Osteoblast (primary cell): Measurements from ENCODE around the gene TRIM25. TPM values are rescaled to one million over a fixed set of nuclear protein-coding genes. Genes with fewer than 3 reads are reported as not detected.
A peak's percentile ranks its signal among the peaks of the same experiment; 100 is the strongest.

ENCODE experiments used
- DNase-seq: peaks from one replicate; pipeline ENCODE4 v3.0.0; 2011; ENCODE audit warnings: low spot score, mixed read lengths; ENCODE audit not compliant: insufficient read length; ENCODE audit errors: missing footprints
- H2AFZ ChIP-seq: 2 replicates; pipeline ENCODE4 v1.6.0; 2011; ENCODE audit warnings: mild to moderate bottlenecking, low read length
- H3K27ac ChIP-seq: 2 replicates; pipeline ENCODE4 v1.5.1; 2011; ENCODE audit warnings: mild to moderate bottlenecking, low read depth, low read length, moderate library complexity
- H3K27me3 ChIP-seq: 2 replicates; pipeline ENCODE4 v1.6.0; 2012; ENCODE audit warnings: mild to moderate bottlenecking, control low read depth, inconsistent platforms, low read length, moderate library complexity; ENCODE audit not compliant: insufficient read depth
- H3K36me3 ChIP-seq: 2 replicates; pipeline ENCODE4 v1.5.1; 2011; ENCODE audit warnings: mild to moderate bottlenecking, low read length, control low read depth, moderate library complexity; ENCODE audit not compliant: insufficient read depth
- H3K4me1 ChIP-seq: 2 replicates; pipeline ENCODE4 v1.5.1; 2011; ENCODE audit warnings: mild to moderate bottlenecking, low read length, control low read depth, moderate library complexity; ENCODE audit not compliant: insufficient read depth
- H3K4me2 ChIP-seq: 2 replicates; pipeline ENCODE4 v1.6.0; 2011; ENCODE audit warnings: mild to moderate bottlenecking, low read length; ENCODE audit not compliant: insufficient read depth
- H3K4me3 ChIP-seq: fragments of 200-600 bp; sonication (generic); 3 replicates; pipeline ENCODE4 v1.5.1; 2012; ENCODE audit warnings: mild to moderate bottlenecking, low read length, inconsistent platforms; ENCODE audit not compliant: insufficient read depth
- H3K79me2 ChIP-seq: 2 replicates; pipeline ENCODE4 v1.6.0; 2012; ENCODE audit warnings: mild to moderate bottlenecking, low read length, control low read depth, inconsistent platforms; ENCODE audit not compliant: insufficient read depth
- H3K9me3 ChIP-seq: 2 replicates; pipeline ENCODE4 v1.5.1; 2011; ENCODE audit warnings: low read depth, low read length, control low read depth
- H4K20me1 ChIP-seq: 2 replicates; pipeline ENCODE4 v1.6.0; 2012; ENCODE audit warnings: mild to moderate bottlenecking, low read length, control low read depth; ENCODE audit not compliant: insufficient read depth
- CTCF ChIP-seq: IDR thresholded peaks from 2 replicates; pipeline ENCODE4 v1.5.1; 2011; ENCODE audit warnings: mild to moderate bottlenecking, low read depth, low read length, moderate library complexity; ENCODE audit errors: extremely low read depth
- total RNA-seq: library from RNA; depleted of rRNA; stranded (reverse); fragments of >200 nt; gene quantifications from 2 replicates; pipeline ENCODE4 v1.2.3, GENCODE V29; 2012

The TRIM25 gene
- total RNA-seq, 1 donor = 49.9 TPM

DNA sequence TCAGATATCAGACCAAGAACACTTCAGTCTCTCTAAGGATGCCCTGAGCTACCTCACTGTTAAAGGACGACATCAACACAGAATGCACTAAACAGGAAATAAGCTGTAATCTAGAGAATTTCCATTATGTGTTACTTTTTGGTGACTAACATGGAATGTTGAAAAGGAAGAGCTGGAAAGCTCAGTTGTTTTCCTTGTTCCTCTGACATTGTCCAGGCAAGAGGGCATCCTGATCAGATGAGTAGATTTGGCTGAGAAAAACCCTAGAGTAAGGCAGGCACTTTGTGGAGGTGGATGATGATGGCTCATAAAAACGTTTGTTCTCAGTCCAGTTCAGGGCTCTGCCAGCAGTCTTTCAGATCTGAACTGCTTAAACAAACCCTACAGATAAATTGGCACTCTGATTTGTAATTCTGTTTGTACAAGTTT lies 45.9 kb downstream of the TRIM25 start:
- TF ChIP-seq CTCF = no peak
- no peaks in the 10 kb centered on the region for H3K36me3 ChIP-seq
- H3K79me2 ChIP-seq = no peaks in the 10 kb centered on the region
- no peaks in the 10 kb centered on the region for H4K20me1 ChIP-seq
- H2AFZ ChIP-seq = no peak overlapping the region
- H3K4me3 ChIP-seq = no peak overlapping the region
- peak; percentile 71 for DNase-seq
- H3K9me3 ChIP-seq = no peaks in the 10 kb centered on the region
- H3K27me3 ChIP-seq = no peaks in the 10 kb centered on the region
- peaks cover 8% of the 10 kb centered on the region for H3K4me1 ChIP-seq
- H3K4me2 ChIP-seq = peak overlapping the region; percentile 6
- H3K27ac ChIP-seq = peak overlapping the region; percentile 63

DNA sequence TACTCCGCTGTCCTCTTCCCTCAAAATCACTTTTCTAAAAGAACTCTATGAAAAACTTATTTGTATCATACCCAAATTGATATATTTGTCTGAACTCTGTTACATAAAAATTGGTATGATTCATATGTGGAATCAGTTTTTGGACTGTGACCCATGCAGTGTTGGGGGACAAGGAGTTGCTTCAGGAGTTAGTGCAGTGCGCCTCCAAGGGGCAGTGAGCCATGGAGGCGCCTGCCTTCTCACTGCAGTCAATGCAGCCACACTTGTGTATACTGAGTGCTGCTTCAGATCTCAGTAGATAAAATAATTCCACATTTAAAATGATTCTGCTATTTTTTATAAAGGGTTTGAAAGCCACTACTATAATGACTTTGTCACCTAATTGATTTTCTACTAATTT lies 47.4 kb downstream of the TRIM25 start:
- TF ChIP-seq CTCF = no peak
- no peak overlapping the region for H3K4me2 ChIP-seq
- H3K36me3 ChIP-seq = peaks cover 8% of the 10 kb centered on the region
- no peaks in the 10 kb centered on the region for H3K9me3 ChIP-seq
- H3K79me2 ChIP-seq = no peaks in the 10 kb centered on the region
- no peak overlapping the region for H3K4me3 ChIP-seq
- peaks cover 8% of the 10 kb centered on the region for H3K4me1 ChIP-seq
- H2AFZ ChIP-seq = no peak overlapping the region
- no peaks in the 10 kb centered on the region for H3K27me3 ChIP-seq
- H3K27ac ChIP-seq = no peak overlapping the region
- H4K20me1 ChIP-seq = no peaks in the 10 kb centered on the region
- no peak for DNase-seq

GRCh38 chr17:56866076-56866475 lies 47.8 kb downstream of the TRIM25 start:
- no peak overlapping the region for H3K4me3 ChIP-seq
- no peak overlapping the region for H3K27ac ChIP-seq
- H2AFZ ChIP-seq = no peak overlapping the region
- no peak overlapping the region for H3K4me2 ChIP-seq
- TF ChIP-seq CTCF = no peak
- H3K27me3 ChIP-seq = no peaks in the 10 kb centered on the region
- peaks cover 8% of the 10 kb centered on the region for H3K36me3 ChIP-seq
- H3K4me1 ChIP-seq = peaks cover 8% of the 10 kb centered on the region
- H3K9me3 ChIP-seq = no peaks in the 10 kb centered on the region
- no peak for DNase-seq
- no peaks in the 10 kb centered on the region for H4K20me1 ChIP-seq
- no peaks in the 10 kb centered on the region for H3K79me2 ChIP-seq

GRCh38 chr17:56863974-56864373 lies 49.9 kb downstream of the TRIM25 start:
- Histone ChIP-seq H3K36me3 (peaks cover 12% of the 10 kb centered on the region), H3K4me3 (no peak overlapping the region), H3K4me1 (peaks cover 8% of the 10 kb centered on the region), H3K9me3 (no peaks in the 10 kb centered on the region), H3K27ac (no peak overlapping the region), H3K79me2 (no peaks in the 10 kb centered on the region), H3K4me2 (no peak overlapping the region), H3K27me3 (no peaks in the 10 kb centered on the region), H2AFZ (no peak overlapping the region), H4K20me1 (no peaks in the 10 kb centered on the region)
- no peak for DNase-seq
- TF ChIP-seq CTCF = no peak
